GM12864 (cell line): ENCODE data around the gene TTLL5.

Experiments
- DNase-seq: peaks from one replicate; pipeline ENCODE4 v3.0.0-alpha.2; 2011; ENCODE audit warnings: low read depth
- H3K4me3 ChIP-seq: 2 replicates; pipeline ENCODE4 v1.5.1; 2011; ENCODE audit warnings: mild to moderate bottlenecking, low read depth, low read length, control low read depth
- TF ChIP-seq, protein P1 (sequence below): IDR thresholded peaks from 2 replicates; pipeline ENCODE4 v1.5.1; 2011; ENCODE audit warnings: low read depth, mild to moderate bottlenecking, moderate library complexity, low read length, control low read depth, inconsistent platforms; ENCODE audit errors: missing control alignments

Gene TTLL5

DNA sequence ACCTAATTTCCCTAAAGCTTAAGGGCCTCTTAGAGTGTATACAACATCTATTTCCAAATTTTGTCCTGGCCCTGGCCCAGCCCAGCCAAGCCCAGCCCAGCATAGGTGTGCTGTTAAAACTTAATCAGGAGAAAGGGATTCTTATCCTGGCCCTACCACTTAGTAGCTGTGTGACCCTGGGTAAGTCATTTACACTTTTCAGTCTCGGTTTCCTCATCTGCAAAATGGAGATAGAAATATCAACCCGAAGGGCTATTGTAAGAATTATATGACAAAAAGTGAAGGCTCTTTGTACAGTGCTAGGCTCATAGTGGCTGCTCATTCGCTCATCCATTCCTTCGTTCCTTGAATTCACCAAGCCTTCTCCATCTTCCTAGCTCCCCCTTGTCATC is 812 bp upstream of the TTLL5 start:
- TF ChIP-seq, protein P1, sequence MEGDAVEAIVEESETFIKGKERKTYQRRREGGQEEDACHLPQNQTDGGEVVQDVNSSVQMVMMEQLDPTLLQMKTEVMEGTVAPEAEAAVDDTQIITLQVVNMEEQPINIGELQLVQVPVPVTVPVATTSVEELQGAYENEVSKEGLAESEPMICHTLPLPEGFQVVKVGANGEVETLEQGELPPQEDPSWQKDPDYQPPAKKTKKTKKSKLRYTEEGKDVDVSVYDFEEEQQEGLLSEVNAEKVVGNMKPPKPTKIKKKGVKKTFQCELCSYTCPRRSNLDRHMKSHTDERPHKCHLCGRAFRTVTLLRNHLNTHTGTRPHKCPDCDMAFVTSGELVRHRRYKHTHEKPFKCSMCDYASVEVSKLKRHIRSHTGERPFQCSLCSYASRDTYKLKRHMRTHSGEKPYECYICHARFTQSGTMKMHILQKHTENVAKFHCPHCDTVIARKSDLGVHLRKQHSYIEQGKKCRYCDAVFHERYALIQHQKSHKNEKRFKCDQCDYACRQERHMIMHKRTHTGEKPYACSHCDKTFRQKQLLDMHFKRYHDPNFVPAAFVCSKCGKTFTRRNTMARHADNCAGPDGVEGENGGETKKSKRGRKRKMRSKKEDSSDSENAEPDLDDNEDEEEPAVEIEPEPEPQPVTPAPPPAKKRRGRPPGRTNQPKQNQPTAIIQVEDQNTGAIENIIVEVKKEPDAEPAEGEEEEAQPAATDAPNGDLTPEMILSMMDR: no peak
- DNase-seq: no peak
- peak overlapping the region; percentile 99 for H3K4me3 ChIP-seq

DNA sequence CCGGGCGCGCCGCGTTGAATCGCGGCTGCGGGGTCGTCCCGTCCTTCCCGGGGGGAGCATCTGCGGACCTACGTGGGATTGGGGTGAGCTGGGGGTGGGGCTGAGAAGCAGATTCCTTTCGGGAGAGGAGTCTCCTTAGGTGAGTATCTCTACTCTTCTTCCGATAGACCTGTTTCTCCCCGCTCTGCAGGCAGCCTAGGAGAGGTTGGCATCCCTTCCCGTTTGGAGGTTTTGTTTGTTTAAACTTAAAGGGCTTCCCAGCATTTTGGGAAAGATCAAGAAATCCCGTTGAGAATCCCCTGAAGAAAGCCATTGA is 411 bp downstream of the TTLL5 start:
- no peak for DNase-seq
- TF ChIP-seq, protein P1: no peak
- H3K4me3 ChIP-seq: peak overlapping the region; percentile 99

DNA sequence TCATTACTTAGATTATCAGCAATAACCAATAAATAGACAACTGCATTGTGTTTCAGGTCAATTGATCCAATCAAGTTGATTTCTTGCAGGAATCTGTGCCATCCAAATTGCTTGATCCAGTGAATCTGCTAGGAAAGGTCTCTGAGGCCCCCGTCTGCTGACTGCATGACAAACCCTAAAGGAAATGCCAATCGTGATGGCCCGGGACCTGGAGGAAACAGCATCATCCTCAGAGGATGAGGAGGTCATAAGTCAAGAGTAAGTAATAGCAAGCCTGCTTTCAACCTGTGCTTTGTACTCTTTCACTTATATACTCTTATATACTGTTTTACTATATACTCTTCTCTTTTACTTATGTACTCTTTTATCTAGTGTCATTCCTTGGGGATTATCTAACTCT is 1.9 kb downstream of the TTLL5 start:
- no peak overlapping the region for H3K4me3 ChIP-seq
- no peak for DNase-seq
- TF ChIP-seq, protein P1: no peak

DNA sequence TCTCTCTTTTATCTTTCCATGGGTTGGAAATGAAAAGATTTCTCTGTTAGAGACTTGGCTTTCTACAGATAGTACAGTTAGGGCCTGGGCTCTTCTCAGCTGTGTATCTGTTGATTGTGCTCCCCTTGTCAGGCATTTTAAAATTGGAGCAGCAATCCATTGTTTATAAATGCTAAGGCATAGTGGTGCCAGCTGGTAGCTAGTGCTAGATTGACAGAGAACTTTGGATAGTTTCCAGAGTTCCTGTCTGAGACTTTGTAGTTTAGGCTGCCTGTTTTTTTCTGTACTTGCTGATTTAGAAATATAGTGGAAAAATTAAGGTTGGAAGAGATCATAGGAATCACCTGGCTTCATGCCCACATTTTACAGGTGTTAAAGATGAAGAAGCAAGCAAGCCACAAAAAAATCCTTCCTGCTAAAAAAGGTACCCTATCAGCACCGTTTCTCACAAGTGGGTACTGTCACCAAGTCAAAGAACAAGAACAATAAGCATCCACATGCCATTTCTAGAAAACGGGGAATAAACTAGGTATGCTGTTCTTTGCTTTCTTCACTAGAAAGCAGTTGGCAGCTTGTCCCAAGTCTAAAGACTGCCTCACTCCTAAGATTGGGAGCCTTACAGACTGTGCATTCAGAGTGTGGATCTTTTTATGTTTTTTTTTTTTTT is 6.2 kb downstream of the TTLL5 start:
- no peak for DNase-seq
- TF ChIP-seq, protein P1: no peak
- H3K4me3 ChIP-seq: no peak overlapping the region

DNA sequence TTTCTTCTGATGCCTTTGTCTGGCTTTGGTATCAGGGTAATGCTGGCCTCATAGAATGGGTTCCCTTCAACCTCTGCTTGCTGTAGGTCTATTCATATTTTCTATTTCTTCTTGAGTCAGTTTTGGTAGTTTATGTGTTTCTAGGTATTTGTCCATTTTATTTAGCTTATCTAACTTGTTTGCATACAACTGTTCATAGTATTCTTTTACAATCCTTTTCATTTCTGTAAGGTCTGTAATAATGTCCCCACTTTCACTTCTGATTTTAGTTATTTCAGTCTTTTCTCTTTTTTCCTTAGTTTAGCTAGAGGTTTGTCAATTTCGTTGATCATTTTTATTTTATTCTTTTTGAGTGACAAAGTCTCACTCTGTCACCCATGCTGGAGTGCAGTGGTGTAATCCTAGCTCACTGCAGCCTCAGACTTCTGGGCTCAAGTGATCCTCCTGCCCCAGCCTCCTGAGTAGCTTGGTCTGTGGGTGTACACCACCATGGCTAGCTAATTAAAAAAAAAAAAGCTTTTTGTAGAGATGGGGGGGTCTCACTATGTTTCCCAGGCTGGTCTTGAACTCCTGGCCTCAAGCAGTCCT is 11.7 kb downstream of the TTLL5 start:
- no peak for DNase-seq
- no peak overlapping the region for H3K4me3 ChIP-seq
- TF ChIP-seq, protein P1: no peak

DNA sequence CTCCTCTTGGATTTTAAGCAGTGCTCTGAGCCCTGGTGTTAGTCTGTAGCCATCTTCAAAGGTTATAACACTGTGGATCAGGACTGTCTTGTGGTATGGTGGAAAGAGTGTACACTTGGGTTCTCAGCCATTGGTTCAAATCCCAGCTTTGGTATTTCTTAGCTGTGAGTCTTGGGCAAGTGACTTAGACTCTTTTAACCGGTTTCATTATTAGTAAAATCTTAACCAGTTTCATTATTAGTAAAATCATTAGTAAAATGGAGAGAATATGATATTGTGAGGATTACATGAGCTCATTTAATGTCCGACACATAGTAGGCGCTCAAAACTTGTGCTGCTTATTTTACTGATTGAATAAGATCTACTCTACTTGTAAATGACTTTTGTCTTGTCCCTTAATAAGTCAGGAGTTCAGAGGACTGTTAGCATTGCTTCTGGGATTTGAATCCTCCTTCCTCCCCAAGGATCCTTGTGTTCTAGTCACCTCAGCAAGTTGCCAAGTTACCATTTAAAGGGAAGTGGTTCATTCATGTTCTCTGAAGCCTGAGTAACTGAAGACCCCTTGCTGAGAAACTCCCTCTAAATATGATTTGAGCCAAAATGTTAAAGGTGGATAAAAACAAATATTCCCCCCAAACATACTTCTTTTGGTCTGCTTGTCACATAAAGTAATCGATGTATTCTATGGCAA is 12.4 kb downstream of the TTLL5 start:
- no peak overlapping the region for H3K4me3 ChIP-seq
- peak; percentile 15 for DNase-seq
- TF ChIP-seq, protein P1: no peak
